GM12891 (cell line): ENCODE data around the gene INTS2.

Source experiments
- POLR2A ChIP-seq: IDR thresholded peaks from 2 replicates; pipeline ENCODE4 v1.6.1; 2011; ENCODE audit warnings: low read depth, low read length, control low read depth
- POLR2AphosphoS5 ChIP-seq: IDR thresholded peaks from 2 replicates; pipeline ENCODE4 v1.6.1; 2011; ENCODE audit warnings: low read depth, low read length, control low read depth
- TAF1 ChIP-seq: IDR thresholded peaks from 2 replicates; pipeline ENCODE4 v1.6.1; 2011; ENCODE audit warnings: low read depth, low read length, control low read depth

DNA sequence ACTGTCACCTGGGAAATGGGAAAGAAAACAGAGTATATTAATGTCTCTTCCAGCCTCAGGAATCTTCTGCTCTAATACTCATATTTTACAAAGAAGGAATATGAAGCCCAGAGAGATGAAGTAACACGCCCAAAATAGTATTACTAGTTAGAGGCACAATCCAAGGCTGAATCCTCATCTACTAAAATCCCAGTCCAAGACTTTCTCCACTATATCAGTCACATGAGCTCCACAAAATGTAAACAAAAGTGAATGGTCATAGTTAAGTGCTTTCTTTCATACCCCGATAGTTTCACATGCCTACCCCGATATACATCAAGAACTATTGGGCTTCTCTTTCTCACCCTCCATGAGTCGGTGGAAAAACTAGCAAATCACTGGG, 965 bp downstream of the INTS2 start:
- TF ChIP-seq POLR2A (no peak), TAF1 (no peak), POLR2AphosphoS5 (no peak)
